Adrenal gland (tissue), 5 donors: ENCODE measurements around the gene TMCC2.
A peak's percentile ranks its signal among the peaks of the same experiment; 100 is the strongest.

Experiments
- CTCF ChIP-seq, 6 experiments: fragments of 450-650 bp in 4 of 6; fragments of 200-600 bp in 2 of 6; sonication (generic) in 1 of 6; IDR thresholded peaks; 1 replicate in 5 of 6; 2 replicates in 1 of 6; pipeline versions ENCODE4 v1.5.1 to v1.8.0; 2016 to 2021; ENCODE audit warnings: antibody characterized with exemption in 6 of 6, mild to moderate bottlenecking in 2 of 6, moderate library complexity in 1 of 6
- POLR2A ChIP-seq, 2 donors: fragments of 450-650 bp; IDR thresholded peaks; one replicate each; pipeline ENCODE4 v1.6.1; 2017; ENCODE audit warnings: antibody characterized with exemption in 2 of 2, mild to moderate bottlenecking in 2 of 2, moderate library complexity in 1 of 2
- donor health status: DM: no; HTN: no; CAD: no.

GRCh38 chr1:205227584-205228013 is at the start of gene TMCC2:
- TF ChIP-seq POLR2A (IDR thresholded peaks at IDR 0.05) (peak in 1 of 2 donors; percentile 69), CTCF (IDR thresholded peaks at IDR 0.05) (no peak)
